GM19438 (cell line): ENCODE results near the gene PLCL2.

Source experiments
- ATAC-seq: cut with Tn5 transposase; IDR thresholded peaks from one replicate; pipeline ENCODE4 v1.9.1; 2021; ENCODE audit warnings: low read depth; ENCODE audit not compliant: unreplicated experiment

Gene PLCL2

DNA sequence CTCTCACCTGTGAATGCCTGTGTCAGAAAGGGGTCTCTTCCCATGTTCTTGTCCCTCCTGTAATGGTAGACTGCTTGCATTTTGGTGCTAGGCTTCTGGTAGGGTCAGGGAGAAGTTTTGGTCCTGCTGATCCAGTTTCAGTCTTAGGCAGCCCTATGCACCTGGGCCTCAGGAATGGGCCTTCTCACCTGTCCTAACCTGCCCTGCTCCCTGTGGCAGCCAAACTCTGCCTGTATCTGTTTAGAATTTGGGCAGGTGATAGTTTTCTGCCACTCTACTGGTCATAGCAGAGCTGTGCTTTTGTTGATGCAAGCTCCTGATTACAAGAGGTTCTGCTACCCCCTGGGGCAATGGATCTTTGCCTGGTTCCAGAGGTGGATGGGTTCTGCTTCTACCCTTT, 118.7 kb downstream of the PLCL2 start:
- ATAC-seq: no peak

DNA sequence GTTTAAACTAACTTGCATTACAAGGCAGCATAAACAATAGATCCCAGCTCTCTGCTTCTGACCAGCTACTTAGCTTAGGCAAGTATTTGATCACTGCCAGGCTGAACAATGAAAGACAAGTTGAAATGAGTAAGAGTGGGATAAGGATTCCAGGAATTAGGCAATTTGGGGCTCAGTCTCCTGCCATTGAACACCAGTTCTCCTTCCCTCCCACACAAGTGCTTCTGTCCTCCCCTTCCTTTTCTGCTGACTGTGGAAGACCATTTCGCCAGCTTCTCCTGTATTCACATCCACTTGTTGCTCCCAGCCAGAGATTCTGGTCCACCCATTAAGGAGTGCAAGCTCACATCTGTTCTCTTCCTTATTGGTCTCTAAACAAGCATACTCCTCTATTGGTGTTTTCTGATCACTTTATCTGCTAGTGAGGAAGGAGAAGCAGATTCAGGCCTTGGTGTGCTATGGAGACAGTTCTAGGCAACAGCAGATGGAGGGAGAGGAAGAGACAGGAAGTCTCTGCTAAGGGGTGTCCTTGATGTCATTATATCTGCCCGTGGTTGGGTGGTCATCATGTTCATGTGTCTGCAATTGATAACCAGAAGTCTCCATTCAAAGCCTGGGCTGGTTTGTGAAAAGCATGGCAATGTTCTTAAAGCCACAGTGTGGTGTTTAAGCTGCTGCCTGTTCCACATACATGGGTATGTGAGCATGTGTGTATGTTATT, 121.5 kb downstream of the PLCL2 start:
- ATAC-seq: no peak

DNA sequence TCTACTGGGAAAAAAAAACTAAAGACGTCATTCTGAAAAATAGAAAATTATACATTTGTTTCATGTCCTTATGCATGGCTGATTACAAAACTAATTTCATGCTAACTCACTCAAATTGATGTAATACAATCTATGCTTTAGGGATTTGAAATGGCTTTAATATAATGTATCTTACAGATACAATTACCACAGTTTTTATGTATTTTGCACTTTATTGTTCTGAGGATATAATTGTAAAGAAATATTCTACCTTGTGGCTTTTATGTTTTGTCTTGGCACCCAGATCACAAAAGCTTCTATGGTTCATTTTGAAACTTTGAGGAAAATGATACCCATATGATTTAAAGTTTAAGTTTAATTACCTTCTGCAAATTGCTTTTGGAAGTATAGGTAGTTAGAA, 122.5 kb downstream of the PLCL2 start:
- no peak for ATAC-seq

DNA sequence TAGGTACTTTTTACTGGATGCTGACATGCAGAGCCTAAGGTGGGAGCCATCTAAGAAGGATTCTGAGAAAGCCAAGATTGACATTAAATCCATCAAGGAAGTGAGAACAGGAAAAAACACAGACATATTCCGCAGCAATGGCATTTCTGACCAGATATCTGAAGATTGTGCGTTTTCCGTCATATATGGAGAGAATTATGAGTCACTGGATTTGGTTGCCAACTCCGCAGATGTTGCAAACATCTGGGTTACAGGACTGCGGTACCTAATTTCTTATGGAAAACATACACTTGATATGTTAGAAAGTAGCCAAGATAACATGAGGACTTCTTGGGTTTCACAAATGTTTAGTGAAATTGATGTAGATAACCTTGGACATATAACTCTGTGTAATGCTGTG, 125.1 kb downstream of the PLCL2 start:
- no peak for ATAC-seq

DNA sequence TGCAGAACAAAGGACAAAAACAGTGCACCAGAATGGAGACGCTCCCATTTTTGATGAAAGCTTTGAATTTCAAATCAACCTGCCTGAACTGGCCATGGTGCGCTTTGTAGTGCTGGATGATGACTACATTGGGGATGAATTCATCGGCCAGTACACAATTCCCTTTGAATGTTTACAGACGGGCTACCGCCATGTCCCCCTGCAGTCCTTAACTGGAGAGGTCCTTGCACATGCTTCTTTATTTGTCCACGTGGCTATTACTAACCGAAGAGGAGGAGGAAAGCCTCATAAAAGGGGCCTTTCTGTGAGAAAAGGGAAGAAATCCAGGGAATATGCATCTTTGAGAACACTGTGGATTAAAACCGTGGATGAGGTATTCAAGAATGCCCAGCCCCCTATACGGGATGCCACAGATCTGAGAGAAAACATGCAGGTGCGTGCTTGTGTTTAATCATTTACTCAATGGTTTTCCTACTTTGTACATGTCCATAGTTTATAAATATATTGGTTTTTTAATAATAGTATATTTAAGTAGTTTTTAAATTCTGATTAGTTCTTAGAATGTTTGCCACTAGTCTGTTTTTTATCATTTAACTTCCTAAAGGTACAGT, 127.1 kb downstream of the PLCL2 start:
- ATAC-seq: no peak

DNA sequence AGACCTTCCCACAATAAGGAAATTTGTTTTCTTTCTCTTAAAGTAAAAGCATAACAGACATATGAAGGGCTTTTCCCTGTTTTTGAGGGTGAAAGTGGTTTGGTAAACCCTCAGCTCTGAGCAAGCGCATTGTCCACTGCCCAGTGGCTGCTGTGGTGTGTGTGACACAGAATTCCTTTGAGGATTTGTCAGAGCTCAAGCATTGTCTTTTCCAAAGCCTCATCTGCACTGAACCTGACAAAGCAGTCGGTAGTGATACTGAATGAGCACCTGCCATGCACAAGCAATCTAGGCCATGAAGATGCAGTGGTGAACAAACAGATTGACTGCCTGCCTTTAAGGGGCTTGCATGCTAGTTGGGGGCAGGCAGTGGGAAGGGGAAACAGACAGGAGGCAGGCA, 128.3 kb downstream of the PLCL2 start:
- no peak for ATAC-seq

DNA sequence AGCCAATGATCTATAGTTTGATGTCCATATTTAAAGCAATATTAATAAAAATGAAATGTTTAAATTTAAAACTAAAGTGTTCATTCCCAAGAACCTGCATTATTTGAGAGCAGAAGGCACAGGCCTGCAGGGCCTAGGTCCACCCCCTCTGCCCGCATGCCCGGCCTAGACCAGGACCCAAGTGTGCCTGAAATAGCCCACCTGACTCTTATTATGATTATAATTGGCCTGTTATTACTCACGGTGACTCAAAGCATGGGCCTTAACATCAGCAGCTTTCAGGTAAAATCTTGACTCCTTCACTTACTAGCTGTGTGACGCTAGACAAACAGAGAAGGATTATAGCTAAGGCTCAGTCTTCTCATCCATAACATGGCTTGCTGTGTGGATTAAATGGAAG, 128.8 kb downstream of the PLCL2 start:
- no peak for ATAC-seq

DNA sequence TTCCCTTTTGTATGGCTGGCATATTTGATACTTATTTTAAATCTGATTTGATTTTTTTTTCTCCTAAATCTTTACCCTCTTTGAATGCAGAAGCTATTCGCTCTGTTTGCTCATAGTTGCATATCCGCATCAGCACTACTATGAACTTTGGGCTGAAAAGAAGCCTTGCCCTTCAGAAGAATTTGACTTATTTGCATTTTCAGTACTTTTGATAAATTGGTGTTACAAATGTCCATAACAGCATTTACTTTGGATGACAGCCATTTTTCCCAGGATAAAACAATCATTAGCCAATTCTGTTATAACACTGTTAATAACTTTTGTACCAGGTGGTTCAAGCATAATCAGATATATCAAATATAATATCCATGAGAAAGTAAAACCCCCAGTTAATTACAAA, 129.5 kb downstream of the PLCL2 start:
- no peak for ATAC-seq

DNA sequence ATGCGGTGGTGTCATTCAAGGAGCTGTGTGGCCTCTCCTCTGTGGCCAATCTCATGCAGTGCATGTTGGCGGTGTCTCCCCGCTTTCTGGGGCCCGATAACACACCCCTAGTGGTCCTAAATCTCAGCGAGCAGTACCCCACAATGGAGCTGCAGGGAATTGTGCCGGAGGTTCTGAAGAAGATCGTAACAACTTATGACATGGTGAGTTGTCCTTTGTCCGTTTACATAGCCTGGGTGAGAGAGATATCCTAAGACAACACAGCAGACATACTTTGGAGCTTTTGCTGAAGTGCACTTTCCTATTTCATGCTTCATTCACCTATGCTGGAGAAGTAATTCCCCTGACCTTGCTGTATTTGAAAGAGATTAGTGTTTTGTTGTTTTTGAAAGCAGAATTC, 130.0 kb downstream of the PLCL2 start:
- no peak for ATAC-seq

DNA sequence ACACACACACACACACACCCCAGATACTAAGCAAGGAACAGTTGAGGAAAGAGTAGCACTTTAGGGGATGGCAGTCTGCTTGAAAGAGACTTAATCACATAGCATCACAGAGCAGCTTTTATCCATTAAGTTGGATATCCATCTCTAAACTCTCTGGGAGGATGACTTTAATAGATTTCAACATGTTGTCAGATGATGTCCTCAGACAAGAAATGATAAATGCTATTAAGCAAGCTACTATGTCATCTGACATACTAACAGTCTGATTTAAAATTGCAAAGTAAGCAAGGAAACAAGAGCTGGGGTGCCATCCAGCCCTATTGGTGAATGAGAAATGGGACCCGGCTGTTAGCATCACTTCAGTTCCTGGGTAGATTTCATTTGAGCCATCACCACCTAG, 136.9 kb downstream of the PLCL2 start:
- ATAC-seq: no peak

DNA sequence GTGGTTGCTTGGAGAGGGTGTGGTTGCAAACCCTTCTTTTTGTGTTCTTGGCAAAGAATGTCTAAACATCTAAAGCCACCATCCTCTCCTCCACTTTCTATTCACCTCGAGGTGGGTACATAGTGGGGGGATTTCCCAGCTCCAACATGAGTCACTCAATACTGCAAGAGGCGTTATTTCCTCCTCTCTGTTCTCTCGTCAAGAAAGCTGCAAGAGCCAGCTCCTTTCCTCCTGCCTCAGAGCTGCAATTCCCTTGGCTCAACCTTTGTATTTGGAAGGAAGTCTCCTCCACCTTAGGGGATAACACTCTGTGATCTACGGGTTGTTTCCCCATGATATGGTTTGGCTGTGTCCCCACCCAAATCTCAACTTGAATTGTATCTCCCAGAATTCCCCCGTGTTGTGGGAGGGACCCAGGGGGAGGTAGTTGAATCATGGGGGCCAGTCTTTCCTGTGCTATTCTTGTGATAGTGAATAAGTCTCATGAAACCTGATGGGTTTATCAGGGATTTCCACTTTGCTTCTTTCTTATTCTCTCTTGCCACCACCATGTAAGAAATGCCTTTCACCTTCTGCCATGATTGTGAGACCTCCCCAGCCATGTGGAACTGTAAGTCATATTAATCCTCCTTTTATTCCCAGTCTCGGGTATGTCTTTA, 138.4 kb downstream of the PLCL2 start:
- ATAC-seq: no peak

DNA sequence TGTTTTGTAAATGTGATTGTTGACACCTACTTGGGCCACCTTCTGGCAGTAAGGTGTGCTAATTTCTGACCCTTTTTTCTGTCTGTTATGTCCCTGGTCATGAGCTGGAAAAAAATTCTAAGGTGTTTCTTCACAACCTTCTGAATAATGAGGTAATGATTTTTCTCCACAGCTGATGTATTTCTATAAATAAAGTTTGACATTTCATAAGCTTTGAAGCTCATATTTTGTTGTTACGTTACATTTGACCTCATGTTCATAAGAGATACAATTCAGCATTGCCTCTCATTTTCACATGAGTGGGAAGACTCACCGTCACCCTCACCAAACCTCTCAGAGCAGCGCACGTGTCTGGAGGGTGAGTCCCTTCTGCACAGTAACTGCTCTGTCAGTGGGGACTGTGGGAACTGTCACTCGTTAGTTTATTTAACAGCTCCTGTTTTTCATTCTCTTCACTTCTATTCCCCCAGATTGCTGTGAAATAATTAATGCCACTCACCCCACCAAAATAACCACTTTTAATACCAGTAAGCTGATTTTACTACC, 140.9 kb downstream of the PLCL2 start:
- ATAC-seq: no peak

DNA sequence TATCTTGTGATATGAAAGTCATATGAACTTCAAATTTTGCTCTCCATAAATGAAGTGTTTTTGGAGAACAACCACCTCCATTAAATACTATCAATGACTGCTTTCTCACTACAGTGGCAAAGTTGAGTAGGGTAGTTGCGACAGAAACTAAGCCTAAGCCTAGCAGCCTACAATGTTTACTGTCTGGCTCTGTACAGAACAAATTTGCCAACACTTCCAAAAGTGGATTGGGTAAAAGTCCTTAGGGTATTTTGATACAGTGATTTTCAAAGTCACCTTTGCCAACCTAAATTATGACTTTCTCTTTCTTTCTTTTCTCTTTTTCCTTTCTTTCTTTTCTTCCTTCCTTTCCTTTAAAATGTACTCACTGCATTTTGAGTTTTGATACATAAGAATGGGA, 142.6 kb downstream of the PLCL2 start:
- ATAC-seq: no peak

DNA sequence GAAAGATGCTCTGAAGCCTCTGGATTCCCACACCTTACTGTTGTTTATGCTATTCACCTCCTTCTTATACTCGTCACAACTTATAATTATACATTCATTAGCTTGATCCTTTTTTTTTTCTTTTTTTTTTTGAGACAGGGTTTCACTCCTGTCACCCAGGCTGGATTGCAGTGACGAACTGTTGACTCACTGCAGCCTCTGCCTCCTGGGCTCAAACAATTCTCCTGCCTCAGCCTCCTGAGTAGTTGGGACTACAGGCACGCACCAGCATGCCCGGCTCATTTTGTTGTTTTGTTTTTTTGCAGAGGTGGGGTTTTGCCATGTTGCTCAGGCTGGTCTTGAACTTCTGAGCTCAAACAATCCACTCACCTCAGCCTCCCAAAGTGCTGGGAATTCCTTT, 143.6 kb downstream of the PLCL2 start:
- ATAC-seq: no peak

DNA sequence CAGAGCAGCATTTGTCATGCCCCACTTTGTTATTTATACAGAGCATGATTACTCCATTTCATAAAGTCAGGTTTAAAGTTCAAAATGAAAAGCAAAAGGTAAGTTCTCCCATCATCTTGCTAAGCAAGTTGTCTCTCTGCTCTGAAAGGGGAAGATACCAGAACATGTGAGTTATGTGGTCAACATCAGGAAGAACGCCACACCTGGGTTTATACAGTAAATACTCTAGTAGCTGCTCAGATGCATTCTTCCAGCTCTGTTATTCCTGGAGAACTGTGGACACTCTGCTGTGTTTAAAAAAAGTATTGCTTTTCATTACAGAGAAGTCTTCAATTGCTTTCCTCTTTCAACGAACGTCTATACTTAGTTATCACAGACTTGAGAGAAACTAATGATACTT, 145.7 kb downstream of the PLCL2 start:
- no peak for ATAC-seq

DNA sequence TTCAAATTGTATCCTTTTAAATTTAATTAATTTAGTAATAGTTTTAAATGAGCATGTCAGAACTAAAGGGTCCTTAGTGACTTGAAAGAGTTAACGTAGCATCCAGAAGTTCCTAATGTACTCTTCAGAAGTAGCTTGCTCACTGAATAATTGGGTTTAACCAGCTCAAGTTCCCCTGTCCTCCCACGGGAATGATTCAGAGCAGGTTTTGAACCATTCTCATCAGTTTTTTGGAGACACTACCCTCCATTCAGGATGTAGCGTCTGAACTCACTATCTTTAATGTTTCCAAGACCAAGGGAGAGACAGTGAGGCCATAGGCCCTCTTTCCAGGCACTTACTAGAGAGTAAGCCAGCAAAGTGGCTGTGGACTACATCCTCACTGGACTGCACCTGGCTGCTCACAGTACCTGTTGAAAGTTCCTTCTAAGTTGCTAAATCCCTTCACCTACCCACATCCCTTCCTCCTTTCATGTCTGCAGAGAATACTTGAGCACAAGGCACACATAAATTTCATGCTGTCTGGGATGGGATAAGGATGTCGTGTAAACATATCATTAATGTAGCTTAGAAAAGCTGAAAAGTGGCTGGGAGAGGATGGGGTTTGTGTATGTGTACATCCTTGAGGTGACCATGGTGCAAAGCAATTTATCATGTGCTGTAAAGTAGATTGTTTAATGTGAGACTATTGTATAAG, 146.3 kb downstream of the PLCL2 start:
- no peak for ATAC-seq

DNA sequence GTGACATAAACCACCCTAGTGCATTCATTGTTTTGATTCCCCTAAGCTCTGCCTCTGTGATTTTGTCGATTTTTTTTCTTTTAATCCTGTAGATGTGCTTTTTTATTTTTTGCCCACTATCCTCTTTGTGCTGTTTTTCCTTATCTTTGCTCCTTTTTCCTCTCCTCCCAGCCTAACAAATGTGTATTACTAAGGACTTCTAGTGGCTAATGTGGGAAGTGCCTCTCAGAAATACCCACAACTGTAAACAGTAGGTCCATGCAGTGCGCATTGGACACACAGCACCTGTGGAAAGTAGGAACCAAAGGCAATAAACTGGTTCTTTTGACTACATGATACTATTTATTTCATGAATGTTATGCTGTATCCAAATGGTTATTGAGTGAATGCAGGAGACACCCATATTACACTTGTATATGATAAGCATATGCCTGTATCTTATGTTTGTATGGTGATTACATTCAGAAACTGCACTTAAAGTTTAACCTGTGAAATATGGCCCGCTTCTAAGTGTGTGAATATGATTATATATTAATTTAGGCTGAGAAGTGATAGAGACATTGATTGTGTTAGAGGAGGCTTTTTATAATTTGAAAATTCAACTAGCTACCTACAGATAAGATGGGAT, 147.8 kb downstream of the PLCL2 start:
- ATAC-seq: no peak

DNA sequence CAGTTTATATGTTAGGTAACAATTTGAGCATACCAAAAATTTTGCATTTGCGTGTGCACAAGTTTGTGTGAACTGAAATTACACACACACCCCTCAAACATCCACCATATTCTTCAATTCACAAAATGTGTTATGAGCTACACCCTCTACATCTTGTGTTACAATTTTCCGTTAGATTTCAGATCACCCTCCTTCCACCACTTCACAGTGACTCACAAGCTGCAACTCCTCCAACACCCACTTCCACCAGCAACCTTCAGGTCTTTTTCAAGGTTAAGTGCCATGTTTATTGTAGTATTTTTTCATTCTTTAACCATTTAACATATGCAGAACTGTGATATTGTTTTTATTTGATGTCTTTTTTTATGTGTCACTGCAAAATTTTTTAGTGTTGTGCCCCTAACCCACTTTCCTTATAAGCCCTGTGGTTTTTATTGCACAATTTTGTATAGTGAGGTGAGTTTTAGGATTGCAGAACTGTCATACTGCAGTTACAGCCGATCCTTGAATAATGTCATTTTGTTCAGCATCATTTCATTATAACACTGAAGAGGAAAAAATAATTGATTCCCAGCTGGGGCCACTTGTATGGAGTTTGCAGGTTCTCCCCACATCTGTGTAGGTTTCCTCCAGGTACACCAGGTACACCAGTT, 148.9 kb downstream of the PLCL2 start:
- no peak for ATAC-seq

DNA sequence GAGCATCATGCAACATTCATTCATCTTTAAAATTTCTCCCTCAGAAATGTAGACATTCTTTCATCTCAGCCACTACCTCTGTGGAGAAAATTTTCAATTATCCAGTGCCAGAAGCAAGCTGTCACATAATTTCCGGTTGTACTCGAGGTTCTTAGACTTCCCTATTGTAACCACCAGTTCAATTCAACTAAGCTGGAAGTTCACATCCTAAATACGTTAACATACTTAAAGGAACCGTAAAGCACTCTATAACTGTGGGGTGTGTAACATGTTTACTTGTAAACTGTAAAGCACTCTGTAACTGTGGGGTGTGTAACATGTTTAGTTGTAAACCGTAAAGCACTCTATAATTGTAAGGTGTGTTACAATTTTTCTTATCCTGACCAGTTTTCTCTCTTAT, 150.3 kb downstream of the PLCL2 start:
- ATAC-seq: no peak

DNA sequence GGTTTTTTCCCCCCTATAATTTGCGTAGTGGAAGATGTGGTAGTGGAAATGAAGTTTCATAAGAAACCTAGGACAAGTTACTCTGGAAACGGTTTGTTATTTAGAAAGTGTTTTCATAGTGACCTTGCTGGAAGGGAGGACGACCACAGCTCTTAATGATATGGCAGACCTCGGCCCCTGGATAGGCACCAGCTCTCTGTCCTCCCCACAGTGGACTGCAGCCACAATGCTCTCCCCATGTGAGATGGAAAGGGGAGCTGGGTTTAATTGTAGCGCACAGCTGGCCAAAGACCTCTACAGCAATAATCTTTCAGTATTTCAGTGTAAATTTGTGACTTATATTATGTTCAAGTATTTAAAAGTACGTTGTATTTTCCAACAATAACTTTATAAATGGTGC, 151.2 kb downstream of the PLCL2 start:
- no peak for ATAC-seq
